Measurements from ENCODE around the gene SLC30A4.
"Not testable (repeated sequence)": the region's sequence is repeated elsewhere in the genome, so short reads cannot be mapped to it uniquely, and the experiment has no call there.

The SLC30A4 gene, protein sequence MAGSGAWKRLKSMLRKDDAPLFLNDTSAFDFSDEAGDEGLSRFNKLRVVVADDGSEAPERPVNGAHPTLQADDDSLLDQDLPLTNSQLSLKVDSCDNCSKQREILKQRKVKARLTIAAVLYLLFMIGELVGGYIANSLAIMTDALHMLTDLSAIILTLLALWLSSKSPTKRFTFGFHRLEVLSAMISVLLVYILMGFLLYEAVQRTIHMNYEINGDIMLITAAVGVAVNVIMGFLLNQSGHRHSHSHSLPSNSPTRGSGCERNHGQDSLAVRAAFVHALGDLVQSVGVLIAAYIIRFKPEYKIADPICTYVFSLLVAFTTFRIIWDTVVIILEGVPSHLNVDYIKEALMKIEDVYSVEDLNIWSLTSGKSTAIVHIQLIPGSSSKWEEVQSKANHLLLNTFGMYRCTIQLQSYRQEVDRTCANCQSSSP

DNA sequence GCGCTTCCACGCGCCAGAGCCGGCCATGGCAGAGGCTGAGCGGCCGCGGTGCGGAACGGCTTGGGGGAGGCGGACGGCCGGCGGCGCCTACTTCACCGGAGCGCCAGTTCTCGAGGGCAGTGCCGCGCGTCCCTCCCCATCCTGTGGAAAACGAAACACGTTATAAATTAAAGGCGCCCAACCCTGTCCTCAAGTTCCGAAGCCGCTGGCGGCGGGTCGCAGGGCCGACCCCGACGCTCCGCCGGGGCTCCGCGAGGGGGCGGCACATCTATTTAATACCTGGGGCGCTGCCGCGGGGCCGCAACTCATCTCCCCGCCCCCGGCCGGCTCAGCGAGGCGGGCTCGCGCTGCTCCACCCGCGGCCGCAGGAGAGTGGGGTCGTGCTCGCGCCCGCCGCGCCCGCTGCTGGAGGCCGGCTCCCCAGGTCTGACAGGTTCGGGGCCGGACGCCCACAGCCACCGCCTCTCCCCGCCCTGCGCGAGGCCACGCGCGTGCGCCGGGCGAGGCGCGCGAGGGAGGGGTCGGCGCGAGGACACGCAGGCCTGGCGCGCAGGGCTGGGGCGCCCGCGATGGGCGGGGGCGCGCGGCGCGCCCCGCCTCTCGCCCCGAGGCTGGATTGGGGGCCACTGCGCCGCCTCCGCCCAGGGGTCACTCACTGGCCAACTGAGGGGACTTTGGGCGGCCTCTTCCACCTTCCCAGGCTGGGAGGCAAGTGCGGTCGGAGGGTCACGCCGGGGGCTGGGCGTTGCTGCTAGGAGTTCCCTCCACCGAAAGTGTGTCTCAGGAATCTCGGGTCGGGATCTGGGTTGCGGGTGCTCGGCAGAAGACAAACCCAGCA, at the start of gene SLC30A4:
SLC30A4 (minus strand) TSS at position 428 of the 838 bp plus-strand sequence; CDS start at position 27, 401 bp downstream.
- peak; percentile 8 to 18 for DNase-seq

DNA sequence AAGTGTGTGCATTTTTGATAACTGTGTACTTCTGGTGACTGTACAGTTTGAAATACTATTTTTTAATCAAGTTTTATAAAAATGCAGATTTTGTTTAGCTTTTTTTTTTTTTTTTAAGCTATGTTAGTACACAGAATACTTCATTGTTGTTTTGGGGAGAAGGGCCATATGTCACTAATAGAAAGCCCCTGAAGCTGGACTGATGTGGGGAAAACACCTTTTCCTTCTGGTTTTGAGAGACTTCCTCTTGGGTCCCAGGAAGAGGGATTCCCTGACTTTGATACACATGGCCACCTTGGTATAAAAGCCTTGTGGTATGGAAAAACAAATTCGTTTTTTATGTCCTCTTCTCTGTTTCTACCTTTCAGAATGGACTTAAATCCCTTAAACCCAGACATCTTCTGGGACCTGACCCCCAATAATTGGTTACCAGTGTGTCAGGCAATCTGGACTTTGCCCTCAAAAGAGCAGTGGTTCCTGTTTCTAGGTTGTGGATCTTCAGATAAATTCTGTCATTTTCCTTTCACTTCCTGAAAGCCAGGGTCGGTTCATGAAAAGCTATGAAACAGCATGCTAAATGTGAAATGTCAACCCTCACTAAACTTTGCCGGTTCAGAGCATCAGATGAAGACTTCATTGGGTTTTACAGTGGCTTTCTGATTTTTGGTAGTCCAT, 33.5 kb upstream of the SLC30A4 start:
- DNase-seq, result no peak

DNA sequence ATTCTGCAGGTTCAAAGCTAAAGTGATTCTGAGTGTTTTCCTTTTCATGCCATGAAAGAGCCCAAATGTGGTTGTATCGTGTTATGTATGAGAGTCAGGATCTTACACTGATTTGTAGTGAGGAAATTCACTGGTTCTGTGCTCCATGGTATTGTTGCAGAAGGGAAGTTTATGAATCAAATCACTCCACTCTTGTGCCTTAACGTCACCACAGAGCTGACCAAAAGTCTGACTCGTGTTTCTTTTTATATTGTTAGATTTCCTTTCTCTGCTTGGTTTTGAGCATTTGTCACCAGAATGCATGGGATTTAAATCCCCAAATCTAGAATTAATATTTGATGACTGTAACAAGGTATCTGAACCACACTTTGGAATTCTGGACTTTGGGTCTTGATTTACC, 29.1 kb upstream of the SLC30A4 start:
- no peak for DNase-seq

DNA sequence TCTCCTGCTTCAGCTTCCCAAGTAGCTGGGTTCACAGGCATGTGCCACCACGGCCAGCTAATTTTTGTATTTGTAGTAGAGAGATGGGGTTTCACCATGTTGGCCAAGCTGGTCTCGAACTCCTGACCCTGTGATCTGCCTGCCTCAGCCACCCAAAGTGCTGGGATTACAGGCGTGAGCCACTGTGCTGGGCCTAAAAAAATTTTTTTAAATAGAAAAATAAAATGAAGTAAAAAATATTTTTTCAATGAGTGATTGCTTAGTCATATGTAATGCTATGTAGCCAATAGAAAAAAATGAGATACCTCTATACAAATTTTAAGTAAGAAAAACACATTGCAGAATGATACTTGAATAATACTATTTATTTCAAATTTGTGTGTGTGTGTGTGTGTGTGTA, 27.9 kb upstream of the SLC30A4 start:
- DNase-seq, result no peak

DNA sequence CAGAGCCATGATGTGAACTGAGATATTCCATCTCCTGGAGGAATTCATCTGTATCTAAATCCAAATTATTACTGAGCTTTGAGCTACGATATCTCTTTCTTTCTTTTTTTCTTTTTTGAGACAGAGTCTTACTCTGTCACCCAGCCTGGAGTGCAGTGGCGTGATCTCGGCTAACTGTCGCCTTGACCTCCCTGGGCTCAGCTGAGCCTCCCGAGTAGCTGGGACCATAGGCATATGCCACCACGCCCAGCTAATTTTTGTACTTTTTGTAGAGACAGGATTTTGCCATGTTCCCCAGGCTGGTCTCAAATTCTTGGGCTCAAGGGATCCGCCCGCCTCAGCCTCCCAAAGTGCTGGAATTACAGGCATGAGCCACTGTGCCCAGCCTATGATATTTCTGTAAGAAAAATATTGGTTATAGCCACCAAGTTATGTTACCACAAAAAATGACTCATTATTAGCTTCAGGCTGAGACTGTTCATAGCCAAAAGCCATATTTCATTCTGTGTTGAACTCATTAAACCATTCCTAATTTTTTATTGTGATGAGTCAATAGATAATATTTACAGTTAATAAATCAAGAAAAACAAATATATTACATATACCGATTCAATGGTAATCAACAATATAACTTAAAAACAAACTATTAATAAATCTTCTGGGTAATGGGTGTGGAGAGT, 27.1 kb upstream of the SLC30A4 start:
- DNase-seq, result no peak

DNA sequence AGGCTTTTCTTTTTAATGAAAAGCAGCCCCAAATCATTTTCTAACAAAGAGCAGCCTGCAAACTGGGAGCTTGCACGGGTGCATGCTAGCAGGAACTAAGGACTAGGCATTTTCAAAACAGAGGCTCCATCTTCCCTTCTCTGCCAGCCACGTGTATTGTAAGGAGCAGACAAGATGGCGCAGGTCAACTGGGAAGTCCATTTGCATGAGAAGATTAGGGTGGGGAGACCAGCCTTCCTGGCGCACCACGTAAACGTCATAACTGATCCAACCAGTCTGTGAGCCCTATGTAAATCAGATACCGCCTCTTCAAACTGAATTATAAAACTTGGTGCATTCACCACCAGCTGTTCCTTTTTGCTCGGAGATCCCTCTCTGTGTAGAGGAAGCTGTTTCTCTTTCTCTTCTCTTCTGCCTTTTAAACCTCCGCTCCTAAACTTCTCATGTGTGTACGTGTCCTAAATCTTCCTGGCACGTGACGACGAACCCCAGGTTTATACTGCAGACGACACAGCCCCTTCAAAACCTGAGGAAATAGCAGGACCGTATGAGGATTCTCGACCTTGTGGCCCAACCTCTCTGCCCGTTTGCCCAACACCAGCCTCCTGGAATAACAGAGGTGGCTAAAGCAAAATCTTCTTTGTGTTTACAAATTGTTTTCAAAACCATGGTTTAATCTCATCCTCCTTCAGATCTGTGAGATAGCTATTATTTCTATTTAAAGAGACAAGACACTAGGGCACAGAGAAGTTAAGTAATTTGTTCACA, 26.4 kb upstream of the SLC30A4 start:
- no peak for DNase-seq

DNA sequence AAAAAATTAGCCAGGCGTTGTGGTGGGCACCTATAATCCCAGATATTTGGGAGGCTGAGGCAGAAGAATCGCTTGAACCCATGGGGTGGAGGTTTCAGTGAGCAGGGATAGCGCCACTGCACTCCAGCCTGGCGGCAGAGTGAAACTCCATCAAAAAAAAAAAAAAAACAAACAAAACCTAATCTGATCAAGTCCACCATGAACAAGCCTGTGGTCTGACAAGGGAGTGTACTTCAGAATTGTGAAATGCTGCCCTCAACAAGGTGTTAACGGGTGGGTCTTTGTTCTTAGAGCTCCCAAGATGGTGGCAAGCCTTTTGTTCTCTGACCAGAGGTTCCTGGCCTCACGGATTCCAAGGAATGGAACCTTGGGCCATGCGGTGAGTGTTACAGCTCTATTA, 24.2 kb upstream of the SLC30A4 start:
- DNase-seq, result no peak

DNA sequence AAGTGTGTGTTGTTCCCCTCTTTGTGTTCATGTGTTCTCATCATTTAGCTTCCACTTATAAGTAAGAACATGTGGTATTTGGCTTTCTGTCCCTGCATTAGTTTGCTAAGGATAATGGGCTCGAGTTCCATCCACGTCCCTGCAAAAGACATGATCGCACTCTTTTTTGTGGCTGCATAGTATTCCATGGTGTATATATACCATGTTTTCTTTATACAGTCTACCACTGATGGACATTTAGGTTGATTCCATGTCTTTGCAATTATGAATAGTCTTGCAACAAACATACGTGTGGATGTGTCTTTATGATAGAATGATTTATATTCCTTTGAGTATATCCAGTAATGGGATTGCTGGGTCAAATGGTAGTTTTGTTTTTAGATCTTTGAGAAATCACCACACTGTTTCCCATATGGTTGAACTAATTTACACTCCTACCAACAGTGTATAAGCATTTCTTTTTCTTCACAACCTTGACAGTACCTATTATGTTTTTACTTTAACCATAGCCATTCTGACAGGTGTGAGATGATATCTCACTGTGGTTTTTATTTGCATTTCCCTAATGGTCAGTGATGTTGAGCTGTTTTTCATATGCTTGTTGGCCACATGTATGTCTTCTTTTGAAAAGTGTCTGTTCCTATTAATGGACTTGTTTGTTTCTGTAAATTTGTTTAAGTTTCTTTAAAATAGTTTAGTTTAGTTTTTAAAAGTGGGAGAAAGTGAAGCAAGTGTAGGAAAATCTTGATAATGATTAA, 21.9 kb upstream of the SLC30A4 start:
- no peak for DNase-seq

DNA sequence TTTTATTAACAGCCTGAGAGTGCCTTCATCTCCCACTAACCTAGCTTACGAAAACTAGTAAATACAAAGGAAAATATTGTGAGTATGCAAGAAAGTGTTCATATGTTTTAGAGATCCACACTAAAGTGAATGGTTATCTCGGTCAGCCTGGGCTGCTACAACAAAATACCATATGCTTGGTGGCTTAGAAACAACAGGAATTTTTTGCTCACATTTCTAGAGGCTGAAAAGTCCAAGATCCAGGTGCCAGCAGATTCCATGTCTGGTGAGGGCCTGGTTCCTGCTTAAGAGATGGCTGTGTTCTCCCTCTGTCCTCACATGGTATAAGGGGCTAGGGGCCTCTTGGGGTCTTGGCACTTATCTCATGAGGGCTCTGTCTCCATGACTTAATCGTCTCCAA, 20.5 kb upstream of the SLC30A4 start:
- DNase-seq, result no peak

DNA sequence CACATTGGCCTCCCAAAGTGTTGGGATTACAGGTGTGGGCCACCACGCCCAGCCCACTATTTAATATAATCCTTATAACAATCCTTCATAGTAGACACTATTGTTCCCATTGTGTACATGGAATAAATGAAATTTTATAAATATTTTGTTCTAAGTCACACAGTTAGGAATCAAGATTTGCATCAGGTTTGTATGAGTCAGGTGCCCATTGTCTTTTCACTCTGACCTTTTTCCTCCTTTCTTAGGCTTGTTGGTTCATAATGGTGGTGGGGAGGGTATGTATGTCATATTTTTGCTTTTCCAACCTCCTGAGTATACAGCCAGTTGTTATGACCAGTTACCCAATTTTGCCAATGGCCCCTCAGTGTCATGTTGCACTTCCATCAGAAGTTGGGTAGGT, 18.0 kb upstream of the SLC30A4 start:
- no peak for DNase-seq

DNA sequence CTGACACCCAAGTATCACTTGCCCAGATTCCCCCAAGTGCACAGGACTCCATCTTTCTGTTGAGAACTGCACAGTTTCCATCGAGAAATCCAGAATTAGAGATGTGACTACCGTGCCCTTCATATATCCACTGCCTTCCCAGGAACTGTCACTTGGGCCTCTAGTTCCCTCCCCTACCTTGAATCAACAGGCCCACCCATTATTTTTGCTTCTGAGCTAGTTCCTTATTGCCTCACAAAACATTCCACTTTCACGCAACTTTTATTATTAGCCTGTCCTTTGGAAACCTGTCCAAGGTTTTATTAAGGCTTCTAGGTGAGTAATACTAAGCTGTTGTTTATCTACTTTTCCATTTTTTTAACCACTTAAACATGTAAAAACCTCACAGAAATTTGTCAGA, 17.1 kb upstream of the SLC30A4 start:
- no peak for DNase-seq

DNA sequence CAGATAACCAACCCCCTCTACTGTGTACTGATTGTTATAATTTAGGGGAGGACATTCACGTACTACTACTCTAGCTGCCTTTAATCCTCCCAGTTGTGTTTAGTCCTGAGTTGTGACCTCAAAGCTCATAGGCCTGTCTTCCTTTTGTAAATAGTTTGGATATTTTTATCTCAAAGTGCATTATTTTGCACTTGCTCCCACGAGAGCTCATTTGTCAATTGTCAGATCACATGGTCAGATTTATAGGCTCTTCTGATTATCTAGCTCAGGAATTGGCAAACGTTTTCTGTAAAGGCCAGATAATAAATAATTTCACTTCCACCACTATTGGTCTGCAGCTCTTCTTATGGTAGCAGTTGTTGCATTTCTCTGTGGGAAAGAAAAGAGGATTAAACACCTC, 14.4 kb upstream of the SLC30A4 start:
- no peak for DNase-seq

DNA sequence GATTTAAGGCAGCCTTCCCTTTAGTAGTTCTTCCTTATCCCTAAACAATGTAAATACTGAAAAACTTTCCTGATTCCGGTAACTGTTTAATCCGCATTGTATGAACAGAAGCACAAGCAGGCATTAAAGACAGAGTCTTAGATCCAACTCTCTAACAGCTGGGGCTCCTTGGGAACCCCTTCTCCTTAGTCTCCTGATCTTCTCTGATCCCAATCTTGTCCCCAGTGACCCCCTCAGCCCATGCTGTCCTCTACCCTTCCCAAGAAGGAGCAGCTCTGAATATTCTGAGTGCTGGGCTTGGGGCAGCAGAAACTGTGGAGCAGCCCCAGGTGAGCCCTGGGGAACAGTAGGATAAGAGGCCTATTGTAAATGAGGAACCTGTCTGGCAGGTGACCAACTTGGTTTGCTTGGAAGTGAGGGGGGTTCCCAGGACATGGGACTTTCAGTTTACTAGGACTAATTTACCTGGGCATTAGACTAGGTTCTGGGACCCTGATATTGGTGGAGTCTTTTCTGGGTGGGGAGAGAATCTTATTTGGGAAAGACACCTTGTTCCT, 13.0 kb upstream of the SLC30A4 start:
- no peak for DNase-seq

DNA sequence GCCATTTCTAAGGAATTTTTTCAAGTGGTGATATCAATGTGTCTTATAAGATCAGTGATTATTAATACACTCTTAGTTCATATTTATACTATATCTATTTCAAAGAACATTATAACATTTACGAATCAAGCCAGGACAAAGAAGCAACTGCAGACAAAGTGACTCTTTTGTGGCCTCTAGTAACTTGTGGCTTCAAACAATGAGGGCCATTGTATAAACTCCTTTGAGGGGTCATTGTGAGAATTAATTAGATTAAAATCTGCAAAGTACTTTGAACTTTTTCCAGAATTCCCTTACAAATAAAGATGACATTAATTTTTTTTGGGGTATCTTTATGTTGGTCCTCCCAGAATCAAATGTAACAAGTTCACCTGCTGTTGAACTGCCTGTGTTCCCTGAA, 12.3 kb upstream of the SLC30A4 start:
- no peak for DNase-seq

DNA sequence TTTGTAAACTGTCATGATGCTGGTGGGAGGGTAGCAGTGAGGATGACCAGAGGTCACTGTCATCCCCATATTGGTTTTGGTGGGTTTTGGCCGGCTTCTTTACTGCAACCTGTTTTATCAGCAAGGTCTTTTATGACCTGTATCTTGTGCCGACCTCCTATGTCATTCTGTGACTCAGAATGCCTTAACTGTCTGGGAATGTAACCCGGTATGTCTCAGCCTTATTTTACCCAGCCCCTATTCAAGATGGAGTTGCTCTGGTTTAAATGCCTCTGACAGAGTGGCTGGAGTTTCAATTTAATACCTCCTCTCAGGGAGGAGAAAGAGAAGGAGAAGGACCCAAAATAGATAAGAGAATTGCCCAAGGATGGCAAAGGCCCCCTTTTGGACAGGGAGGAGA, 10.3 kb upstream of the SLC30A4 start:
- not testable (repeated sequence) for DNase-seq

DNA sequence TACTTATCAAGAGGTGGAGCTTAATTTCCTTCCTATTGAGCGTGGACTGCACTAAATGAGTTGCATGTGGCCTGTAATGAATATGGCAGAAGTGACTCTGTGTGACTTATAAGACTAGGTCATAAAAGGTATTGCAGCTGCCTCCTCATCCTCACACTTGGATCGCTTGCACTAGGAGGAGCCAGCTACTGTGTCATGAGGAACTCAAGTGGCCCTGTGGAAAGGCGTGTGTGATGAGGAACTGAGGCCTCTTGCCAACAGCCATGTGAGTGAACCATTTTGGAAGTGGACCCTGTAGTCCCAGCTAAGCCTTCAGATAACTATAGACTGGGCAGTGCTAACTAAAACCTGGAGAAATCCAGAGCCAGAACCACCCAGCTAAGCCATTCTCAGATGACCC, 7.1 kb upstream of the SLC30A4 start:
- no peak for DNase-seq

DNA sequence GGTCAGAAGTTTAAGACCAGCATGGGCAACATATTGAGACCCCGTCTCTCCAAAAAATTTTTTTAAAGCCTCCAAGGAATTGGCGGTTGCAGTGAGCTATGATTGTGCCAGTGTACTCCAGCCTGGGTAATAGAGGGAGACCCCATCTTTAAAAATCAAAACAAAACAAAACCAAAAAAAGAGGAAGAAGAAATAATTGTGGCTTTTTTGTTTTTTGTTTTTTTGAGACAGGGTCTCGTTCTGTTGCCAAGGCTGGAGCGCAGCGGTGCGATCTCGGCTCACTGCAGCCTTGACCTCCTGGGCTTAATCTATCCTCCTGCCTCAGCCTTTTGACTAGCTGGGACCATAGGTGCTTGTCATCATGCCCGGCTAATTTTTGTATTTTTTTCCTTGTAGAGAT, 4.5 kb upstream of the SLC30A4 start:
- no peak for DNase-seq

DNA sequence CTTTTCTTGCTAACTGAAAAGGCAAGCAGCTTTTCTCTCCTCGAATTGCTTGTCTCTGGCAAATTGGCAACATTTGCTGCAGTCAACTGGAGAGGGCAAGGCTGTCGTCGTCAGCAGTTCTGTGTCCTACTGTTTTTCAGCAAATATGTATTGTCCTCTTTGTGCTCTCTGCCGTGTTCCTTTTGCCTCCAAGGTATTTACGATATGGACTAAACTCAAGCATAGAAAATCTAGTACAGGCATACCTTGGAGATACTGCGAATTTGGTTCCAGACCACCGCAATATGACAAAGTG, 558 bp upstream of the SLC30A4 start:
- DNase-seq, result no peak

DNA sequence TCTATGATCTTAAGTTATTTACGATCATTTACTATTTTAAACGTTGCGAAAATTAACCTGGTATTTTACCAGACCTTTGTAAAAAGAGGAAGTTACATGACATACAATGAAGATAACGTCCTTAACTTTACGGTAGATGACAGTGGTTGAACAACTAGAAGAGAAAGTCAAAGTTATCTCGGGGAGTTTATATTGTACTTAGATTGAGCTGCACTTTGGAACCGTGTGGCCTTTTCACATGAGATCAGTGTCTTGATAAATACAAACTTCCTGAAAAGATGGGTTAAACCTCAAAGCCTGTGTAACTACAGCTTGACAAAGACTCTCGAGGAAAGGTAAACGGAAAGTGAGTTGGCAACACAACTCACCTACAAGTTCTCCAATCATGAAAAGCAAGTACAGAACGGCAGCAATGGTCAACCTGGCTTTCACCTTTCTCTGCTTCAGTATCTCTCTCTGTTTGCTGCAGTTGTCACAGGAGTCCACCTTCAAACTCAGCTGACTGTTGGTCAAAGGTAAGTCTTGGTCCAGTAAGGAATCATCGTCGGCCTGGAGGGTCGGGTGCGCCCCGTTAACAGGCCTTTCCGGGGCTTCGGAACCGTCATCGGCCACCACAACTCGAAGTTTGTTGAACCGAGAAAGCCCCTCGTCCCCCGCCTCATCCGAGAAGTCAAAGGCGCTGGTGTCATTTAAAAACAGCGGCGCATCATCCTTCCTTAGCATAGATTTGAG, 793 bp downstream of the SLC30A4 start:
- peak; percentile 8 to 38 for DNase-seq

DNA sequence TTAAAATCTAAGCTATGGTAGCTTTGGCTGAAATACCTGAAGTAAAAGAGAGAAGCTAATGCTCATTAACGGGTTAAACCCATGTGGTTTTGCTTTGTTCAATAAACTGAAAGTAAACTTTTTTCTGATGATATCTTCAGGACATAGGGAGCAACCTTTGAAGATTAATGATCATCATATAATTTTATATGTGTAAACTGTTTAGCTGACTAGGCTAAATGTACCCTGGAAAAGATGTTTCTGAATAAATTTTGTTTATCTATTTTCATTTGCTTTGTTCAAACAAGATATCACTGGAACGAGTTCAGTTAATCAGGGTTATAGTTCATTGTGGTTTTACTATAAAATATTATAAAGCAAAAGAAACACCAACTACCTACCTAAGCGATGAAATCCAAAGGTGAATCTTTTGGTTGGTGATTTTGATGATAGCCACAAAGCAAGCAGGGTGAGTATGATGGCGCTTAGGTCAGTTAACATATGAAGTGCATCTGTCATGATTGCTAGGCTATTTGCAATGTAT, 11.7 kb downstream of the SLC30A4 start:
- DNase-seq, result no peak

All from AML-193 (cell line).